Epithelial cell of esophagus (primary cell): ENCODE results near the gene NRSN2.
A peak's percentile ranks its signal among the peaks of the same experiment; 100 is the strongest.
"Not testable (repeated sequence)": the region's sequence is repeated elsewhere in the genome, so short reads cannot be mapped to it uniquely, and the experiment has no call there.

Experiments used
- DNase-seq: peaks from one replicate; pipeline ENCODE4 v3.0.0; 2010; ENCODE audit warnings: low read depth
- H3K4me3 ChIP-seq: 2 replicates; pipeline ENCODE4 v1.5.1; 2011; ENCODE audit warnings: mild to moderate bottlenecking, low read length, control low read depth
- CTCF ChIP-seq: IDR thresholded peaks from 2 replicates; pipeline ENCODE4 v1.5.1; 2011; ENCODE audit warnings: low read depth, mild to moderate bottlenecking, low read length, control low read depth, inconsistent platforms; ENCODE audit not compliant: insufficient read depth; ENCODE audit errors: missing control alignments

Gene NRSN2

GRCh38 chr20:380763-381580 lies 34.1 kb downstream of the NRSN2 start:
- peak; percentile 76 for DNase-seq
- no peak for TF ChIP-seq CTCF

GRCh38 chr20:381581-382290 lies 34.8 kb downstream of the NRSN2 start:
- DNase-seq, result peak; percentile 80
- no peak for TF ChIP-seq CTCF
- peak overlapping the region; percentile 61 for H3K4me3 ChIP-seq

More at GRCh38 chr20:380763-381580, 34.1 kb downstream of the NRSN2 start:
- peak overlapping the region; percentile 61 for H3K4me3 ChIP-seq

- no peak overlapping the region for H3K4me3 ChIP-seq
- DNase-seq, result peak; percentile 70
- TF ChIP-seq CTCF, result no peak
These were observed 35.6 kb downstream of the NRSN2 start for GRCh38 chr20:382291-383115.

- no peak for DNase-seq
- no peak overlapping the region for H3K4me3 ChIP-seq
- no peak for TF ChIP-seq CTCF
These were observed 37.0 kb downstream of the NRSN2 start for GRCh38 chr20:383889-384288.

GRCh38 chr20:384723-385122 lies 37.8 kb downstream of the NRSN2 start:
- no peak for TF ChIP-seq CTCF
- H3K4me3 ChIP-seq, result no peak overlapping the region
- DNase-seq, result no peak

GRCh38 chr20:385448-385847 lies 38.5 kb downstream of the NRSN2 start:
- no peak for TF ChIP-seq CTCF
- peak; percentile 42 for DNase-seq
- H3K4me3 ChIP-seq, result no peak overlapping the region

- DNase-seq, result not testable (repeated sequence)
These were observed 39.7 kb downstream of the NRSN2 start for GRCh38 chr20:386634-387033.

More at GRCh38 chr20:386634-387033, 39.7 kb downstream of the NRSN2 start:
- not testable (repeated sequence) for H3K4me3 ChIP-seq
